Heart left ventricle (tissue), 16 donors: ENCODE measurements around the gene WNT11. TPM values are rescaled to one million over a fixed set of nuclear protein-coding genes. Genes with fewer than 3 reads are reported as not detected.

Source experiments
- ATAC-seq, 4 donors: fragments of 200-7000 bp; cut with Tn5 transposase; one replicate each; pipeline ENCODE4 v1.9.1; 2020 to 2022; ENCODE audit warnings: moderate library complexity in 4 of 4, mild to moderate bottlenecking in 3 of 4, moderate number of reproducible peaks in 1 of 4
- DNase-seq, 5 donors: peaks; one replicate each; pipeline ENCODE4 v3.0.0-alpha.2; 2020
- H3K27ac ChIP-seq, 12 donors: fragments of 200-600 bp; sonication (generic) in 4 of 12; one replicate each; pipeline versions ENCODE4 v1.5.0 to v1.8.0; 2016 to 2022; ENCODE audit warnings: mild to moderate bottlenecking in 2 of 12
- H3K27me3 ChIP-seq, 9 donors: fragments of 200-600 bp; sonication (generic) in 2 of 9; one replicate each; pipeline versions ENCODE4 v1.5.1 to v1.8.0; 2016 to 2022; ENCODE audit warnings: mild to moderate bottlenecking in 3 of 9
- H3K36me3 ChIP-seq, 9 donors: fragments of 200-600 bp; sonication (generic) in 2 of 9; one replicate each; pipeline versions ENCODE4 v1.5.0 to v1.8.0; 2018 to 2022; ENCODE audit warnings: mild to moderate bottlenecking in 2 of 9
- H3K4me1 ChIP-seq, 12 donors: fragments of 200-600 bp; sonication (generic) in 4 of 12; one replicate each; pipeline versions ENCODE4 v1.5.0 to v1.8.0; 2016 to 2022; ENCODE audit warnings: mild to moderate bottlenecking in 3 of 12
- H3K4me3 ChIP-seq, 12 donors: fragments of 200-600 bp; sonication (generic) in 4 of 12; one replicate each; pipeline versions ENCODE4 v1.5.0 to v1.8.0; 2017 to 2022; ENCODE audit warnings: mild to moderate bottlenecking in 9 of 12, moderate library complexity in 4 of 12
- H3K9me3 ChIP-seq, 12 donors: fragments of 200-600 bp; sonication (generic) in 4 of 12; one replicate each; pipeline versions ENCODE4 v1.5.0 to v1.8.0; 2016 to 2022; ENCODE audit warnings: mild to moderate bottlenecking in 1 of 12
- CTCF ChIP-seq, 12 donors: fragments of 200-600 bp; sonication (generic) in 4 of 12; IDR thresholded peaks; one replicate each; pipeline versions ENCODE4 v1.5.0 to v1.8.0; 2018 to 2022; ENCODE audit warnings: antibody characterized with exemption in 12 of 12, mild to moderate bottlenecking in 5 of 12
- POLR2A ChIP-seq, 2 donors: fragments of 450-650 bp; IDR thresholded peaks; one replicate each; pipeline ENCODE4 v1.6.1; 2017; ENCODE audit warnings: antibody characterized with exemption in 2 of 2, mild to moderate bottlenecking in 2 of 2, moderate library complexity in 2 of 2
- WGBS, 4 donors: extraction: QIAGEN DNeasy Blood & Tissue Kit in 2 of 4; methylation state at CpG; one replicate each; pipeline versions ENCODE4 v1.1.5 to v1.1.7; 2013 to 2018; 5-methylcytosine and 5-hydroxymethylcytosine counted together
- intact Hi-C, 10 donors: fragments of 100-400 bp; cut with DNase I; formaldehyde crosslinking; loops; one replicate each; pipeline versions ENCODE4 v1.11.1 to v1.14.2; 2022
- polyA plus RNA-seq, 2 donors: library from polyadenylated mRNA; stranded (reverse); fragments of 200-250 nt; gene quantifications; one replicate each; pipeline ENCODE4 v1.2.3, GENCODE V29; 2013
- total RNA-seq, 9 donors: library from RNA; depleted of rRNA in 2 of 9; stranded (reverse); fragments of >200 nt in 2 of 9; fragmentation: NEBNext Ultra II Directional in 3 of 9; extraction: Animal tissue kit (Norgen Biotek cat#: 25700) in 3 of 9; gene quantifications; one replicate each; pipeline versions ENCODE4 v1.1.0 to v1.2.4, GENCODE V29; 2016 to 2023
- donor health status: ischemic (EF 13 %, LVEDD 7.1; RV severe dilation, severe dysfunction).
- donor health status: healthy with polysubstance abuse.
- donor health status: DM: no; HTN: yes; CAD: no.
- donor health status: DM: no; HTN: no; CAD: no.
- donor health status: ischemic (EF 25% LVEDD 6.9; RV normal size, moderate dysfunction).
- donor health status: ischemic (EF 25% LVEDD 5.7; RV mildly dilated, moderate dysfunction).
- donor health status: healthy.
- donor health status: DM: yes; HTN: yes; CAD: no.
- donor health status: ischemic (EF 35%, LVEDD 5.7; RV mildly dilated, moderate dysfunction).
- donor health status: nonischemic (EF 11% LVEDD 7.7; RV severe dilation, severe dysfunction).
- donor health status: DM: yes; HTN: yes; CAD: no.
- donor health status: PGD.
- donor health status: ischemic (EF 29% LVEDD 5.4; RV normal size, mild dysfunction).
- donor health status: nonischemic (EF 23%, LVEDD 6.1; RV moderate dilation, normal function).

WNT11 gene
- total and polyA plus RNA-seq, 11 donors = 3.8 to 20.9 (median 8.1) TPM

- no peaks in the 10 kb centered on the region for H3K36me3 ChIP-seq
- peaks cover 0 to 53% (median 34%) of the 10 kb centered on the region in 12 donors for H3K4me1 ChIP-seq
- DNase-seq (peak in 1 of 5 donors; percentile 50), ATAC-seq (no peak)
- H3K4me3 ChIP-seq = peak overlapping the region in 10 of 12 donors; percentile 6 to 82 (median 70)
- no peak for TF ChIP-seq CTCF (IDR thresholded peaks at IDR 0.05)
- no peak for TF ChIP-seq POLR2A (IDR thresholded peaks at IDR 0.05)
- intact Hi-C loops = loop anchor here in 9 of 10 donors (2.0 to 10.0 kb wide), 14 partner anchors 112 to 479 kb away; partner anchors contain the start of genes GVQW3 (in 2 of the 9), THAP12 (in 2 of the 9) and EMSY (in 1 of the 9)
- no peak overlapping the region for H3K27ac ChIP-seq
- H3K27me3 ChIP-seq = peaks cover 0 to 53% (median 0%) of the 10 kb centered on the region in 9 donors
- no peaks in the 10 kb centered on the region for H3K9me3 ChIP-seq
- WGBS, 4 donors = 54 to 66% (median 64%) methylated on average over 15 to 23 of the region's 23 CpGs
These were observed 838 bp downstream of the WNT11 start for GRCh38 chr11:76205252-76206076.

- no peak for TF ChIP-seq POLR2A (IDR thresholded peaks at IDR 0.05)
- no peak for TF ChIP-seq CTCF (IDR thresholded peaks at IDR 0.05)
- Histone ChIP-seq H3K9me3 (no peaks in the 10 kb centered on the region), H3K36me3 (no peaks in the 10 kb centered on the region), H3K4me1 (peaks cover 0 to 37% (median 28%) of the 10 kb centered on the region in 12 donors), H3K27me3 (peaks cover 0 to 38% (median 0%) of the 10 kb centered on the region in 9 donors), H3K4me3 (no peak overlapping the region), H3K27ac (no peak overlapping the region)
- DNase-seq (no peak), ATAC-seq (no peak)
- WGBS, 4 donors = 75 to 93% (median 87%) methylated on average over 5 of the region's 5 CpGs
- intact Hi-C loops = loop anchor here in 4 of 10 donors (10.0 kb wide), 3 partner anchors 301 to 481 kb away; no protein-coding TSS in a partner anchor
These were observed 2.4 kb downstream of the WNT11 start for GRCh38 chr11:76203937-76204336.

- TF ChIP-seq POLR2A (IDR thresholded peaks at IDR 0.05) = no peak
- no peak for TF ChIP-seq CTCF (IDR thresholded peaks at IDR 0.05)
- Histone ChIP-seq H3K4me3 (no peak overlapping the region), H3K27ac (no peak overlapping the region), H3K4me1 (peaks cover 0 to 31% (median 23%) of the 10 kb centered on the region in 12 donors), H3K9me3 (no peaks in the 10 kb centered on the region), H3K27me3 (peaks cover 0 to 34% (median 0%) of the 10 kb centered on the region in 9 donors), H3K36me3 (no peaks in the 10 kb centered on the region)
- DNase-seq (peak in 1 of 5 donors; percentile 60), ATAC-seq (no peak)
- WGBS, 4 donors = 90 to 98% (median 93%) methylated on average over 9 to 13 of the region's 13 CpGs
- intact Hi-C loops = loop anchor here in 4 of 10 donors (10.0 kb wide), 3 partner anchors 301 to 481 kb away; no protein-coding TSS in a partner anchor
These were observed 3.0 kb downstream of the WNT11 start for GRCh38 chr11:76203131-76203925.
